NCI-H2227 (cell line): ENCODE results near the gene FEM1C.
"Not testable (repeated sequence)": the region's sequence is repeated elsewhere in the genome, so short reads cannot be mapped to it uniquely, and the experiment has no call there.

Experiments used
- DNase-seq: peaks from one replicate; lab custom pipeline; 2025; ENCODE audit not compliant: unreplicated experiment; lab: John Stamatoyannopoulos, UW

The FEM1C gene

DNA sequence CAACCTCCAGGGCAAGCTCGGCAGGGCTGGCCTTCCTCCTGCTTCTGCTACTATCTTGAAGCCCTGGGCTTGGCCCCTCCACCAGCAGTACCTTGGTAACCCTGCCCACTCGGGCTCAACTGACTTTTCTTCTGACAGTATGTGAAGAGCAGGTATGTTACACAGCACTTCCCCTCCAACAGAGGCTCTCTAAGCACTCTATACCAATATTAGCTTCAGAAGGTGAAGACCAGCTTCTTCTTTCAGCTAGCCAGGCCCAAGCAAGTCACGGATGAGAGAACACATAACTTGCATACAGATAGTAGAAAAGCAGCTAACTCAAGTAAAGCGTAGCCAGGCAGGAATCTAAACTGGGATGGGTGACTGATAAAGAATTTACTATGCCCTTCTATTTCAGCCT, 64.3 kb downstream of the FEM1C start:
- DNase-seq, result no peak

DNA sequence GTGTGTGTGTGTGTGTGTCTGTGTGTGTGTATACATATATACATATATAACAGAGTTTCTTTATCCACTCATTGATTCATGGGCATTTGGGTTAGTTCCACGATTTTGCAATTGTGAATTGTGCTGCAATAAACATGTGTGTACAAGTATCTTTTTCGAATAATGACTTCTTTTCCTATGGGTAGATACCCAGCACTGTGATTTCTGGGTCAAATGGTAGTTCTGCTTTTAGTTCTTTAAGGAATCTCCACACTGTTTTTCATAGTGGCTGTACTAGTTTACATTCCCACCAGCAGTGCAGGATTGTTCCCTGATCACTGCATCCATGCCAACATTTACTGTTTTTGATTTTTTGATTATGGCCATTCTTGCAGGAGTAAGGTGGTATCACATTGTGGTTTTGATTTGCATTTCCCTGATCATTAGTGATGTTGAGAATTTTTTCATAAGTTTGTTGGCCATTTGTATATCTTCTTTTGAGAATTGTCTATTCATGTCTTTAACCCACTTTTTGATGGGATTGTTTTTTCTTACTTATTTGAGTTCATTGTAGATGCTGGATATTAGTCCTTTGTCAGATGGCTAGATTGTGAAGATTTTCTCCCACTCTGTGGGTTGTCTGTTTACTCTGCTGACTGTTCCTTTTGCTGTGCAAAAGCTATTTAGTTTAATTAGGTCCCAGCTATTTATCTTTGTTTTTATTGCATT, 65.3 kb downstream of the FEM1C start:
- DNase-seq, result not testable (repeated sequence)

DNA sequence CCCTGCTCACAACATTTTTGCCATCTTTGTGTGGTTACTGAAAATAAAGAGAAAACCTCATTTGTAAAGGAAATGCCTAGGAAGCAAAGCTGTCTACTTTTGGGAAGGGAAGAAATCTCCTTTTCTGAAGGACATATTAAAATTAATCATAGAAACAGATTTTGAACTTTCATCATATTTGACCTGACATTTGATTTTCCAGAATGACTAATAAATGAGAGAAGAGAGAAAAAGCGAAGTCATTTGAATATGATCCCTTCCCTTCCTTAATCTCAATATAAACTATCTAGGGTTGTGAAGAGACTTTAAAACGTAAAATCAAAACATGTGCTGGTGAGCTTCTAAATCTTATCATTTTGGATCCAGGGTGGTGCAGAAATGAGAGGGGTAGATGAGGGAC, 66.3 kb downstream of the FEM1C start:
- no peak for DNase-seq

DNA sequence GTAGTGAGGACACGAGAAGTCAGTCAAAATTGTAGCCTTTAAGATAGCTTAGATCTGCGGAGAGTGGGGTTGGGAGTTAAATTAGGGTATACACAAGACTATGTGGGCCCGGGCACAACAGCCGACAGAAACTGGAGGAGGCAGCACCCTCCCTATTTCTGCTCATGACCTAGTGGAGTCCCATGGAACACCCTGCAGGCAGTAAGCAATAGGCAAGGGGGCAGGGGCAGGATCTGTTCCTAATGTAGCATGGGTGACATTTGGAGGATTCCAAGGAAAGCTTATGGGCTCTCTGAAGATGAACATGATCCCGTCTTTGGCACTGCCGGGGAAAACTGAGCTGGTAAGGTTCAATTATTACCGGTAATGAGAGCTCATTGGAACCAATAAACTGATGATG, 67.0 kb downstream of the FEM1C start:
- no peak for DNase-seq

DNA sequence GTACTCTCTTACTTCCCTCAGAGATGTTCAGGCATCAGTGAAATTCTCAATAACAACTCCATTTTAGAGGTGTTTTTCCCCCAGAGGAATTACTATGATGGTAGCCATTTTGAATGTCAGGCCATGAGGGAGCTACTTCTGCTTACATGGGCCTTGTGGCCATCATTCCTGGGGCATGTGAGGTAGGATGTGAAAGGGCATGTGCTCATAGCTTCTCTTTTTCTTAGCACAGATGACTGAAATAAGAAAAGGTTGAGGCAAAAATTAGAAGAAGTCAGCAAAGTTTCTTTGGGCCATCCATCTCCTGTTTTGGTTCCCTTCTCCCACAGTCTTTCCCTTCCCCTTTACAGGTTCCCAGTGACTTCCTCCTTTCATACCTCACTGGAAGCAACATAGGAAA, 68.8 kb downstream of the FEM1C start:
- DNase-seq, result no peak

DNA sequence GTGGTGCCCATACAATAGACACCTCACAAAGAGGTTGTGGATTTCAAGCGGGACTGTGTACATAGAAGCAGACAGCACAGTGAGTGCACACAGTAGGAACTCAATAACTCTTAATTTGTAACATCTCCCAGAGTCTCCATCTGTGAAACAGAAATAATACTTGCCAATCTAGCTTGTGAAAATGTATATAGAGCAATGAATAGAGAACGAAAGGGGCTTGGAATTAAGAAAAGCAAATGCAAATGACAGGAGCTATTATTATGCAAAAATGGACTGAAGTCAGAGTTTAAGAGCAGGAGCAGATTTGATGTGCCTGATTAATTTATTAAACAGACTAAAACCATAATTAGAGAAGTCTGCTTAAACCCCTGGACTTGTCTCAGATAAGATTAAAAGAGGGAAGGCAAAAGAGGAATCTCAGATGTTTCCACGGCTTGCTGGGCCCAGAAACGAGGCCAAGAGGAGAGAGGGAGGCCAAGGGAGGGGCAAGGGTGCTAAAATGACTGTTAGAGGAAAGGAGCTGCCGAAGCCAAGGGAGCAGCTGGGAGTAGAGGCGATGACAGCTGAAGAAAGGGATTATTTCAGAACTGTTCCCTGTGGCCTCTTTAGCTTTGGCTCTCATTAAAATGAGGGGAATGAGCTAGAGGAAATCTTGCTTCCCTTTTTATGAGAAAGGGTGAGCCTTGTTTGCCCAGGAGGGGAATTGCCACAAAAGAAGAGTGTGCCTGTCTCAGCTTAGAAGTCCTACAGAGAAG, 72.1 kb downstream of the FEM1C start:
- no peak for DNase-seq

DNA sequence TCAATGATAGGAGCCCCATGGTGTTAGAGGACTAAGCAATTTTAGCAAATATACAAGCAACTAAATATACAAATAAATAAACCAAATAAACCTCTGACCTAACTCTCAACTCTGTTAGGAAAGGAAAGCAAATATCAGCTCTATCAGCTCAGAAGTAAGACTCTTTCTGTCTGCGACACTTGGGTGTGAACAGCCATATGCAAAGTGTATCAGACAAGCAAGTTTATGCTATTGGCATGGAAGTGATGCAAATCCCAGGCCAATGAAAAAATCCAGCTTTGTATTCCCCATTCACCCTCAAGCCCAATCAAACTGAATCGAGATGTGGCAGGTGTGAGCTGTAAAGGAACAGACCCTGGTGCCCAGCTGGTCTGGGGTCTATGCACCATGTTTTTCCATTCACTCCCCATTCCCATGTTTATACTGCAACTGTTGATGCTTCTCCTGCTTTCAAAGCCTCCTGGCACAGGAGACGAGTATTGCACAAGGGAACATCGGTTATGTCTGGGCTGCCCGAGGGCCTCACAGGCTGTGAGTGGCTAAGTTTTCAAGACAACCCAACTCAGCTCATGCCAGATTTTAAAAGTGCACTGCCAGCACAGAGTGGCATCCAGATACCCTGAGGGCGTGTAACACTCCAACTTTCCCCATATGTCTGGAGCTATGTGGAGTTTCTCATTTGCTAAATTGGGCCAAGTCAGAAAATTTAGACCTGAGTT, 73.1 kb downstream of the FEM1C start:
- DNase-seq, result no peak

DNA sequence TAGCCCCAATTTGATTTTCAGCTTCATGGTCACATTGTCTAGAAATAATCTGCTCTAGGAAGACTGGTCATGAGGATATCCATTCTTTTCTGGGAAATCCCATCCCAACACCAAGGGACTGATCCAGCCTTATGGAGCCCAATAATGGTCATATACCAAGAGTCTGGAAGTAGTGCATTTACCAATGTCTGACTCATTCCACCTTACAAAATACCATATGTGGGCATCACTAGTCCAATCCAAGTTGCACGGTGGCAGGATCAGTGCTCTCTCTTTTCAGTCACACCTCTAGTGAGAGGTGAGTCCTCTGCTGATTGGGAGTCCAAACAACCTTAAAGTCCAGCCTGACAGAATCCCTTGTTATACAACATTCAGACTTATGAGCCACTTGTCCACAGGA, 73.7 kb downstream of the FEM1C start:
- no peak for DNase-seq
